ENCODE data around the gene AAGAB. TPM values are rescaled to one million over a fixed set of nuclear protein-coding genes. Genes with fewer than 3 reads are reported as not detected.
"Not testable (repeated sequence)": the region's sequence is repeated elsewhere in the genome, so short reads cannot be mapped to it uniquely, and the experiment has no call there.

The AAGAB gene
- total RNA-seq, 1 donor from 2014 or later = 48.2 TPM

GRCh38 chr15:67290319-67290718 is 35.9 kb upstream of the AAGAB start:
- no peak for TF ChIP-seq CTCF (IDR thresholded peaks at IDR 0.05; ENCODE audit: insufficient read depth, low read length, poor library complexity, severe bottlenecking)
- Histone ChIP-seq H3K27me3 (ENCODE audit: control insufficient read depth, insufficient read depth, low read length) (no peaks in the 10 kb centered on the region), H3K4me3 (ENCODE audit: low read depth, low read length) (no peak overlapping the region), H3K36me3 (ENCODE audit: control insufficient read depth, insufficient read depth, low read length) (no peaks in the 10 kb centered on the region)
- DNase-seq (ENCODE audit: low read depth) = no peak

GRCh38 chr15:67286400-67286799 is 31.9 kb upstream of the AAGAB start:
- H3K4me3 ChIP-seq (ENCODE audit: low read depth, low read length); DNase-seq (ENCODE audit: low read depth); H3K27me3 ChIP-seq (ENCODE audit: control insufficient read depth, insufficient read depth, low read length); H3K36me3 ChIP-seq (ENCODE audit: control insufficient read depth, insufficient read depth, low read length): not testable (repeated sequence)

- not testable (repeated sequence) for H3K27me3 ChIP-seq (ENCODE audit: control insufficient read depth, insufficient read depth, low read length); H3K36me3 ChIP-seq (ENCODE audit: control insufficient read depth, insufficient read depth, low read length); H3K4me3 ChIP-seq (ENCODE audit: low read depth, low read length); DNase-seq (ENCODE audit: low read depth)
Measured at GRCh38 chr15:67285625-67286024, 31.2 kb upstream of the AAGAB start.

GRCh38 chr15:67281714-67282113 is 27.3 kb upstream of the AAGAB start:
- Histone ChIP-seq H3K27me3 (ENCODE audit: control insufficient read depth, insufficient read depth, low read length) (no peaks in the 10 kb centered on the region), H3K4me3 (ENCODE audit: low read depth, low read length) (no peak overlapping the region), H3K36me3 (ENCODE audit: control insufficient read depth, insufficient read depth, low read length) (no peaks in the 10 kb centered on the region)
- TF ChIP-seq CTCF (IDR thresholded peaks at IDR 0.05; ENCODE audit: insufficient read depth, low read length, poor library complexity, severe bottlenecking) = no peak
- DNase-seq (ENCODE audit: low read depth) = no peak

GRCh38 chr15:67280217-67280616 is 25.8 kb upstream of the AAGAB start:
- no peaks in the 10 kb centered on the region for H3K36me3 ChIP-seq (ENCODE audit: control insufficient read depth, insufficient read depth, low read length)

GRCh38 chr15:67276666-67277065 is 22.2 kb upstream of the AAGAB start:
- no peak for TF ChIP-seq CTCF (IDR thresholded peaks at IDR 0.05; ENCODE audit: insufficient read depth, low read length, poor library complexity, severe bottlenecking)
- no peaks in the 10 kb centered on the region for H3K27me3 ChIP-seq (ENCODE audit: control insufficient read depth, insufficient read depth, low read length)
- H3K36me3 ChIP-seq (ENCODE audit: control insufficient read depth, insufficient read depth, low read length) = no peaks in the 10 kb centered on the region
- H3K4me3 ChIP-seq (ENCODE audit: low read depth, low read length) = no peak overlapping the region
- no peak for DNase-seq (ENCODE audit: low read depth)

More at GRCh38 chr15:67280217-67280616, 25.8 kb upstream of the AAGAB start:
- DNase-seq (ENCODE audit: low read depth) = no peak
- no peaks in the 10 kb centered on the region for H3K27me3 ChIP-seq (ENCODE audit: control insufficient read depth, insufficient read depth, low read length)
- TF ChIP-seq CTCF (IDR thresholded peaks at IDR 0.05; ENCODE audit: insufficient read depth, low read length, poor library complexity, severe bottlenecking) = no peak
- H3K4me3 ChIP-seq (ENCODE audit: low read depth, low read length) = no peak overlapping the region

- no peak overlapping the region for H3K4me3 ChIP-seq (ENCODE audit: low read depth, low read length)
Measured at GRCh38 chr15:67274236-67274635, 19.8 kb upstream of the AAGAB start.

More at GRCh38 chr15:67274236-67274635, 19.8 kb upstream of the AAGAB start:
- TF ChIP-seq CTCF (IDR thresholded peaks at IDR 0.05; ENCODE audit: insufficient read depth, low read length, poor library complexity, severe bottlenecking) = no peak
- no peaks in the 10 kb centered on the region for H3K36me3 ChIP-seq (ENCODE audit: control insufficient read depth, insufficient read depth, low read length)
- no peaks in the 10 kb centered on the region for H3K27me3 ChIP-seq (ENCODE audit: control insufficient read depth, insufficient read depth, low read length)
- DNase-seq (ENCODE audit: low read depth) = no peak

Measured in kidney epithelial cell (primary cell).